Sigmoid colon (tissue), 7 donors: ENCODE data around the gene TBX3. TPM values are rescaled to one million over a fixed set of nuclear protein-coding genes. Genes with fewer than 3 reads are reported as not detected.

ENCODE experiments used
- DNase-seq: peaks from one replicate; pipeline ENCODE4 v3.0.0-alpha.2; 2019
- H3K27ac ChIP-seq, 4 donors: fragments of 200-600 bp; sonication (generic); one replicate each; pipeline ENCODE4 v1.5.1; 2016 to 2019; ENCODE audit warnings: mild to moderate bottlenecking in 1 of 4
- H3K27me3 ChIP-seq, 3 donors: fragments of 200-600 bp; sonication (generic); one replicate each; pipeline ENCODE4 v1.5.1; 2019; ENCODE audit warnings: mild to moderate bottlenecking in 1 of 3
- H3K36me3 ChIP-seq, 4 donors: fragments of 200-600 bp; sonication (generic); one replicate each; pipeline ENCODE4 v1.5.1; 2016 to 2019
- H3K4me1 ChIP-seq, 4 donors: fragments of 200-600 bp; sonication (generic); one replicate each; pipeline ENCODE4 v1.5.1; 2017 to 2019
- H3K4me3 ChIP-seq, 4 donors: fragments of 200-600 bp; sonication (generic); one replicate each; pipeline ENCODE4 v1.5.1; 2017 to 2019; ENCODE audit warnings: mild to moderate bottlenecking in 2 of 4, moderate library complexity in 1 of 4
- H3K9me3 ChIP-seq, 4 donors: fragments of 200-600 bp in 3 of 4; sonication (generic) in 3 of 4; one replicate each; pipeline versions ENCODE4 v1.5.1 to v1.6.1; 2013 to 2019
- CTCF ChIP-seq, 4 experiments: fragments of 450-650 bp in 3 of 4; fragments of 200-600 bp in 1 of 4; IDR thresholded peaks; one replicate each; pipeline ENCODE4 v1.5.1; 2016 to 2019; ENCODE audit warnings: antibody characterized with exemption in 4 of 4, mild to moderate bottlenecking in 3 of 4, moderate library complexity in 2 of 4
- EP300 ChIP-seq, 4 donors: sonication (generic); formaldehyde crosslinking; IDR thresholded peaks; one replicate each; pipeline ENCODE4 v1.6.1; 2017; ENCODE audit warnings: antibody characterized with exemption in 4 of 4
- POLR2A ChIP-seq, 2 donors: fragments of 450-650 bp; IDR thresholded peaks; one replicate each; pipeline ENCODE4 v1.6.1; 2016; ENCODE audit warnings: antibody characterized with exemption in 2 of 2, mild to moderate bottlenecking in 2 of 2, moderate library complexity in 2 of 2
- POLR2AphosphoS5 ChIP-seq, 4 donors: sonication (generic); formaldehyde crosslinking; IDR thresholded peaks; one replicate each; pipeline ENCODE4 v1.6.1; 2017; ENCODE audit warnings: antibody characterized with exemption in 4 of 4
- WGBS, 2 donors: extraction: QIAGEN DNeasy Blood & Tissue Kit; methylation state at CpG; one replicate each; pipeline ENCODE4 v1.1.7; 2013; 5-methylcytosine and 5-hydroxymethylcytosine counted together
- intact Hi-C: fragments of 100-400 bp; cut with DNase I; formaldehyde crosslinking; loops from one replicate; pipeline ENCODE4 v1.15.1; 2023
- polyA plus RNA-seq, 3 donors: library from polyadenylated mRNA; stranded (reverse); fragments of 200-250 nt; gene quantifications; one replicate each; pipeline ENCODE4 v1.2.3, GENCODE V29; 2013
- total RNA-seq, 4 donors: library from RNA; depleted of rRNA; stranded (reverse); fragments of >200 nt; gene quantifications; one replicate each; pipeline ENCODE4 v1.1.0, GENCODE V29; 2016
- donor health status: healthy with polysubstance abuse.
- donor health status: Bipolar disorder and iron deficiency.
- donor health status: healthy.

TBX3 gene
- total and polyA plus RNA-seq, 7 donors = 2.3 to 9.7 (median 6.2) TPM

- Histone ChIP-seq H3K4me1 (peaks cover 0 to 24% (median 19%) of the 10 kb centered on the region in 4 donors), H3K27ac (peak overlapping the region; percentile 33 to 57 (median 38)), H3K27me3 (peaks cover 27 to 81% (median 61%) of the 10 kb centered on the region in 3 donors), H3K36me3 (no peaks in the 10 kb centered on the region), H3K4me3 (peak overlapping the region in 3 of 4 donors; percentile 31 to 40 (median 37)), H3K9me3 (no peaks in the 10 kb centered on the region)
- TF ChIP-seq EP300 (IDR thresholded peaks at IDR 0.05) (no peak), CTCF (IDR thresholded peaks at IDR 0.05) (peak; percentile 34 to 60 (median 40))
- intact Hi-C loops = loop anchor here (10.0 kb wide), 1 partner anchor 966 kb away; no protein-coding TSS in a partner anchor
- 1 to 3% methylated on average over 46 of the region's 46 CpGs for WGBS, 2 donors
- peak; percentile 84 for DNase-seq
Measured at GRCh38 chr12:114668151-114668885, 15.7 kb downstream of the TBX3 start.

- no peaks in the 10 kb centered on the region for H3K36me3 ChIP-seq
- TF ChIP-seq POLR2A (IDR thresholded peaks at IDR 0.05) (no peak), CTCF (IDR thresholded peaks at IDR 0.05) (no peak), EP300 (IDR thresholded peaks at IDR 0.05) (no peak), POLR2AphosphoS5 (IDR thresholded peaks at IDR 0.05) (no peak)
- peak overlapping the region in 3 of 4 donors; percentile 20 to 33 (median 26) for H3K27ac ChIP-seq
- WGBS, 2 donors = 16 to 21% methylated on average over 16 of the region's 16 CpGs
- H3K4me3 ChIP-seq = peak overlapping the region in 3 of 4 donors; percentile 31 to 40 (median 37)
- H3K9me3 ChIP-seq = no peaks in the 10 kb centered on the region
- peaks cover 0 to 24% (median 19%) of the 10 kb centered on the region in 4 donors for H3K4me1 ChIP-seq
- no peak for DNase-seq
- intact Hi-C loops = loop anchor here (10.0 kb wide), 1 partner anchor 967 kb away; no protein-coding TSS in a partner anchor
- H3K27me3 ChIP-seq = peaks cover 27 to 87% (median 66%) of the 10 kb centered on the region in 3 donors
Measured at GRCh38 chr12:114667669-114668150, 16.3 kb downstream of the TBX3 start.

GRCh38 chr12:114666746-114667668 is 17.0 kb downstream of the TBX3 start:
- H3K27ac ChIP-seq = peak overlapping the region in 2 of 4 donors; percentile 20 to 26
- 40 to 43% methylated on average over 53 of the region's 53 CpGs for WGBS, 2 donors
- TF ChIP-seq POLR2A (IDR thresholded peaks at IDR 0.05) = no peak
- no peak for TF ChIP-seq EP300 (IDR thresholded peaks at IDR 0.05)
- intact Hi-C loops = loop anchor here (10.0 kb wide), 1 partner anchor 968 kb away; no protein-coding TSS in a partner anchor
- H3K4me3 ChIP-seq = no peak overlapping the region
- no peaks in the 10 kb centered on the region for H3K9me3 ChIP-seq
- no peaks in the 10 kb centered on the region for H3K36me3 ChIP-seq
- H3K27me3 ChIP-seq = peaks cover 27 to 87% (median 65%) of the 10 kb centered on the region in 3 donors
- peaks cover 0 to 24% (median 19%) of the 10 kb centered on the region in 4 donors for H3K4me1 ChIP-seq
- DNase-seq = no peak

GRCh38 chr12:114665411-114666260 is 18.3 kb downstream of the TBX3 start:
- peaks cover 0 to 24% (median 19%) of the 10 kb centered on the region in 4 donors for H3K4me1 ChIP-seq
- no peak for DNase-seq
- H3K4me3 ChIP-seq = peak overlapping the region in 2 of 4 donors; percentile 2 to 3
- H3K36me3 ChIP-seq = no peaks in the 10 kb centered on the region
- no peaks in the 10 kb centered on the region for H3K9me3 ChIP-seq
- no peak overlapping the region for H3K27ac ChIP-seq
- peaks cover 27 to 80% (median 62%) of the 10 kb centered on the region in 3 donors for H3K27me3 ChIP-seq
- WGBS, 2 donors = 28 to 72% methylated on average over 52 to 54 of the region's 54 CpGs
- intact Hi-C loops = loop anchor here (10.0 kb wide), 1 partner anchor 969 kb away; no protein-coding TSS in a partner anchor
- TF ChIP-seq POLR2A (IDR thresholded peaks at IDR 0.05) (no peak), EP300 (IDR thresholded peaks at IDR 0.05) (no peak), POLR2AphosphoS5 (IDR thresholded peaks at IDR 0.05) (no peak), CTCF (IDR thresholded peaks at IDR 0.05) (no peak)
